Natural killer cell treated with Interleukin-12 subunit alpha and Interleukin-12 subunit beta and Interleukin-15 and Interleukin-18, amount 100 ng/mL, for 72 hours (primary cell): ENCODE results near the gene SESN1. TPM values are rescaled to one million over a fixed set of nuclear protein-coding genes. Genes with fewer than 3 reads are reported as not detected.

Source experiments
- ATAC-seq, 2 donors: fragments of 150-1000 bp; cut with Tn5 transposase in 1 of 2; sonication (Bioruptor Pico), chemical (Tn5 transposase) in 1 of 2; 2 replicates each; pipeline ENCODE4 v1.10.0; 2021
- DNase-seq: peaks from one replicate; pipeline ENCODE4 v3.0.0; 2022; ENCODE audit warnings: low spot score
- H3K27ac Mint-ChIP-seq, 2 donors: 1 replicate in 1 of 2; 2 replicates in 1 of 2; pipeline ENCODE4 v1.8.0; 2022; ENCODE audit warnings: mixed read lengths in 2 of 2, mild to moderate bottlenecking in 1 of 2, moderate library complexity in 1 of 2
- H3K27me3 Mint-ChIP-seq, 2 donors: 1 replicate in 1 of 2; 2 replicates in 1 of 2; pipeline ENCODE4 v1.8.0; 2022; ENCODE audit warnings: mixed read lengths in 2 of 2
- H3K36me3 Mint-ChIP-seq: one replicate; pipeline ENCODE4 v1.8.0; 2022; ENCODE audit warnings: mixed read lengths
- H3K4me1 Mint-ChIP-seq, 2 donors: 1 replicate in 1 of 2; 2 replicates in 1 of 2; pipeline ENCODE4 v1.8.0; 2022; ENCODE audit warnings: low read depth in 2 of 2, mixed read lengths in 2 of 2, mild to moderate bottlenecking in 1 of 2
- H3K4me3 Mint-ChIP-seq: one replicate; pipeline ENCODE4 v1.8.0; 2022; ENCODE audit warnings: mixed read lengths
- H3K9me3 Mint-ChIP-seq: 2 replicates; pipeline ENCODE4 v1.8.0; 2022; ENCODE audit warnings: mixed read lengths
- total RNA-seq, 2 donors: library from RNA; stranded (reverse); gene quantifications; one replicate each; pipeline ENCODE4 v1.2.3, GENCODE V29; 2022

The SESN1 gene
- total RNA-seq, 2 donors from 2014 or later: 7.4 to 9.6 TPM

DNA sequence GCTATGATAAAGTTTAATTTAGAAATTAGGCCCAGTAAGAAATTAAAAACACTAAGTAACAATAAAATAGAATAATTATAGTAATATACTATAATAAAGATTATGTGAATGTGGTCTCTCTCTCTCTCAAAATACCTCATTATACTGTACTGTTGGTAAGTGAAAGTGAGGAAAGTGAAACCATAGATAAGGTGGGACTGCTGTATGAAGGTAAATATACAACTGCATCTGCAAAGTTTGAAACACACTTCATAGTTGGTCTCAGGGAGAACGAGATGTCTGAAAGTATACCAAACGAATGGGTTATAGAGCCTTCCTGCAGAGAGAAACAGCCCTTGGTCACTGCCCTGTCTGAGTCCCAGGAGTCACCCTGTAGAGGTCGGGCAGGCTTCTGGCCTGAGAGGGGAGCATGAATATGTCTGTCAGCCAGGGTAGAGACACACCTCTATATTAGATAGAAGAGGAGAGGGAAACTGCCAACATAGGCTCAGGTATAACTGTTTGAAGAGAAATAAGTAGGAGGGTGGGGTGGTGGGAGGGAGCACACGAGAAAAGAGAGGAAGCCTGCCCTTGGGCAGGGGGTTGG is 31.8 kb downstream of the SESN1 start:
- Mint-ChIP-seq H3K27ac (no peak overlapping the region), H3K27me3 (no peaks in the 10 kb centered on the region), H3K36me3 (no peaks in the 10 kb centered on the region), H3K4me1 (peaks cover 30 to 46% of the 10 kb centered on the region in 2 donors), H3K4me3 (no peak overlapping the region), H3K9me3 (no peaks in the 10 kb centered on the region)
- no peak for ATAC-seq
- DNase-seq: no peak

DNA sequence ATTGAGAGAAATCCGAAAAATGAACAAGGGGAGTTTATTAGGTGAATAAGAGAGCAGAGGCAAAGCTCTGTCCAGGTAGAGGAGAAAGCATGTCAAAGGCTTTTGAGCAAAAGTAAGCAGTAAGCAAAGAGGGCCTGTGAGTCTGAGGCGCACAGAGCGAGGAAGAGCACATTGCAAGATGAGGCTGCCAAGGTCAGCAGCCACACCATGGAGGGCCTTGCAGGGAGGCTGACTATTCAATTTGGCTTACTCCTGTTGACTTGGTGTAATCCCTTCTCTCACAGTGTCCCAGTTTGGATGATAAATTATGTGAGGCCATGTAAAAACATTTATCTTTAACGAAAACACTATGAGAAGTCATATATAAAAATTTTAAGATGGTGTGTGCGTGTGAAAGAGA is 32.4 kb downstream of the SESN1 start:
- no peak for ATAC-seq
- Mint-ChIP-seq H3K4me1 (peaks cover 26 to 40% of the 10 kb centered on the region in 2 donors), H3K27me3 (no peaks in the 10 kb centered on the region), H3K27ac (peak overlapping the region in 1 of 2 donors; percentile 58), H3K9me3 (no peaks in the 10 kb centered on the region), H3K36me3 (no peaks in the 10 kb centered on the region), H3K4me3 (no peak overlapping the region)
- no peak for DNase-seq

- ATAC-seq (no peak), DNase-seq (no peak)
- Mint-ChIP-seq H3K4me1 (peaks cover 31 to 46% of the 10 kb centered on the region in 2 donors), H3K27ac (peak overlapping the region; percentile 48 to 84), H3K27me3 (no peaks in the 10 kb centered on the region), H3K9me3 (no peaks in the 10 kb centered on the region), H3K36me3 (no peaks in the 10 kb centered on the region), H3K4me3 (no peak overlapping the region)
Measured at GRCh38 chr6:109060571-109060970, 34.1 kb downstream of the SESN1 start.

DNA sequence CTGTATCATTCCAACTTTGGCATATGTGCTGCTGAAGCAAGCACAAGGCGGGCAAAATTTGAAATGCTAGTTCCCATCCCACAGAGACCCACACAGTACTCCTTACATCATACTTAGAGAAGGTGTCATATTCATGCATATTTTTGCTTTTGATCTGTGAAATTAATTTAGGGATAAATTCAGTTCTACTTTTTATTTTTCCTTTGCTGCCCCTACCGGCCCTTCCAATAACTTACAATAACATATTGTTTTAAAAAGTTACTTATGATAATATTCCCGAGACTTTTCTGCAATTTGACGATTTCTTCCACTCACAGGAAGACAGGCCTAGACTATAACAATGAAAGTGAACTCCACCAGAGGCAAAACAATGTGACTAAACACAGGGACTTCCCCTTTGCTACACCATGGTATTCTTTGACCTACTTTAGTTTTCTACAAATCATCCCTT is 35.0 kb downstream of the SESN1 start:
- Mint-ChIP-seq H3K27me3 (no peaks in the 10 kb centered on the region), H3K4me1 (peaks cover 31 to 46% of the 10 kb centered on the region in 2 donors), H3K27ac (peak overlapping the region; percentile 48 to 84), H3K36me3 (no peaks in the 10 kb centered on the region), H3K4me3 (peak overlapping the region; percentile 59), H3K9me3 (no peaks in the 10 kb centered on the region)
- DNase-seq (no peak), ATAC-seq (peak; percentile 93 to 95)

- ATAC-seq: no peak
- Mint-ChIP-seq H3K4me3 (no peak overlapping the region), H3K36me3 (no peaks in the 10 kb centered on the region), H3K27ac (peak overlapping the region; percentile 48 to 84), H3K4me1 (peaks cover 29 to 43% of the 10 kb centered on the region in 2 donors), H3K27me3 (no peaks in the 10 kb centered on the region), H3K9me3 (no peaks in the 10 kb centered on the region)
- no peak for DNase-seq
Measured at GRCh38 chr6:109059153-109059552, 35.5 kb downstream of the SESN1 start.

DNA sequence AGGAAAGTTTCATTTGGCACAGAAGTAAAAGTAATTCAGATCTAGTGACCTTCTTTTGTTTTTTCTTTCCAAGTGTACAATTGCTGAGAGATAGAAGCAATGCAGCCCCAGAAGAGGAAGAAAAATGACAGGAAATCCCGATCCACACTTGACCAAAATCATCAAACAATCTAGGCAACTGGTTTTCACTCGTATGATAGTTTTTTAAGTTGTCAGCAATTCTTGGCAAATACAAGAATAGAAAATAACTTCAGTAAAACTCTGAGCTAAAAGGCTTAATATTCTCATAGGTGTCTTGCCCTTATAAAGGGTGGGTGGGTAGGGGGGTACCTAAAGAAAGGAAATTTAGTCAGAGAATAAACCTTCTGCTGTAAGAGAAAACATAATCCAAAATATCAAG is 36.0 kb downstream of the SESN1 start:
- Mint-ChIP-seq H3K36me3 (no peaks in the 10 kb centered on the region), H3K27me3 (no peaks in the 10 kb centered on the region), H3K27ac (peak overlapping the region in 1 of 2 donors; percentile 84), H3K4me3 (peak overlapping the region; percentile 48), H3K4me1 (peaks cover 27 to 41% of the 10 kb centered on the region in 2 donors), H3K9me3 (no peaks in the 10 kb centered on the region)
- DNase-seq (no peak), ATAC-seq (no peak)

DNA sequence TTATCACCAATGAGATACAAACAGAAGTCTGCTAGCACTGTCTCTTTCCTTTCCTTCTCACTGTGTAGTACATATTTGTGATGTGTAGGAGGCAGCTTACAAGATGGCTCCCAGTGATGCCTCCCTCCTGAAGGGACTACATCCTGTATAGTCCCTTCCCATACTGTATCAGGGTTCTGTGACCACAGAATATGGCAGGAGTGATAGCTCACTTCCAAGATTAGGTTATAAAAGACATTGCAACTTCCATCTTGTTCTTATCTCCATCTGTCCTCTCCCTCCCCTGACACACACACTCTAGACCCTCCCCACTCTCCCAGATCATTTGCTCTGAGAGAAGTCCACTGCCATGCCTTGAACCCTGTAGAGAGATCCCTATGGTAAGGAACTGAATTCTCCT is 38.0 kb downstream of the SESN1 start:
- Mint-ChIP-seq H3K27me3 (no peaks in the 10 kb centered on the region), H3K4me3 (no peak overlapping the region), H3K4me1 (peaks cover 26 to 40% of the 10 kb centered on the region in 2 donors), H3K27ac (peak overlapping the region in 1 of 2 donors; percentile 22), H3K9me3 (no peaks in the 10 kb centered on the region), H3K36me3 (no peaks in the 10 kb centered on the region)
- no peak for DNase-seq
- no peak for ATAC-seq

DNA sequence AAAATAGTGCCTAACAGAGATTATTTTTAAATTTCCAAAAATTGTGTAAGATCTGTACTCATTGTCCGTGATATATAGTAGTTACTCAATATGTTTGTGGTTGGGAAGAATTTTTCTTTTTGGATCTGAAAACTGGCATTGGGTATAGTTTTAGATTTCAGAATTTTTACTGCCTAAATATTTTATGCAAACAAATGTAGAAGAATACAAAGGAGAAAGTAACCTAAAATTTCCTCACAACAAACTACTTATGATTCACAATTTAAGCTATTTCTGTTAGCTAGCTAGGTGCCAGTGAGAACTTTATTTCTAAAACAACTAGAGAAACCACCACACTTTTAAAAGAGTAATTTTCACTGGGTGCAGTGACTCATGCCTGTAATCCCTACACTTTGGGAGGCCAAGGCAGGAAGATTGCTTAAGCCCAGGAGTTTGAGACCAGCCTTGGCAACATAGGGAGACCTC is 38.8 kb downstream of the SESN1 start:
- Mint-ChIP-seq H3K4me1 (peaks cover 27 to 40% of the 10 kb centered on the region in 2 donors), H3K36me3 (no peaks in the 10 kb centered on the region), H3K27me3 (no peaks in the 10 kb centered on the region), H3K4me3 (no peak overlapping the region), H3K27ac (no peak overlapping the region), H3K9me3 (no peaks in the 10 kb centered on the region)
- no peak for DNase-seq
- no peak for ATAC-seq

DNA sequence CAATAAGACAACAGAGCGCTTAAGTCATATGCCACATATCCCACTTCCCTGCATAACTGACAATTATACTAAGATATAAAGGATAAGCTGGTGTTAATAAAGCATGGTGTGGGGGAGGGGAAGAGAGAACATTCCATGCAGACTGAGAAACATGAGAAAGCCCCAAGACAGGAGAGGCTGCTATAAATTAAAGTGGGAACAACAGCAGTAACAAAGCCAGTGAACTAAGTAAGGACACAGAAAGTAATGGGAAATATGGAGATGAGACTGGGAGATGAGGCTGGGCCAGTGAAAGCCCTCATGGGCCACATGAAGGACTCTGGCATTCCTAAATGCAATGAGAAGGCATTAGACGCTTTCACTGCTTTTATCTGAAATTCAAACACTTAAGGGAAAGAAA is 41.3 kb downstream of the SESN1 start:
- Mint-ChIP-seq H3K4me1 (peaks cover 23 to 30% of the 10 kb centered on the region in 2 donors), H3K4me3 (no peak overlapping the region), H3K27me3 (no peaks in the 10 kb centered on the region), H3K9me3 (no peaks in the 10 kb centered on the region), H3K36me3 (no peaks in the 10 kb centered on the region), H3K27ac (peak overlapping the region in 1 of 2 donors; percentile 17)
- no peak for DNase-seq
- no peak for ATAC-seq

DNA sequence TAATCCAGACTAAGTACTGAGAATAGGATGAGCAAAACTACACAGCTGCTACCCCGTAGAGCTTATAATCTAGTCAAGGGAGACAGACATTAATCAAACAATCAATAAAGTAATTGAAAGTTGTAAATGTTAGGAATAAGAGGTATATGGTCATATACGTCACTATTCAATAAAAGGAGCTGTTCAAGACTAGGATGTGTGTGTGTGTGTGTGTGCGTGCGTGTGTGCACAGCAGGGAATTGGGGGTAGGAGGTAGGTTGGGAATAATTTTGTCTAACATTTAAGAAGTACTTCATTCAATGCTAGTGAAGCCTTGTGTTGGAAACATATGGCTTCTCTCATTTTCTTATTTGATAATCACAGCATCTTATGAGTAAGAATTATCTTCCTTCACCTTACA is 41.8 kb downstream of the SESN1 start:
- Mint-ChIP-seq H3K9me3 (no peaks in the 10 kb centered on the region), H3K36me3 (no peaks in the 10 kb centered on the region), H3K4me1 (peaks cover 25 to 33% of the 10 kb centered on the region in 2 donors), H3K27ac (peak overlapping the region in 1 of 2 donors; percentile 17), H3K27me3 (no peaks in the 10 kb centered on the region), H3K4me3 (no peak overlapping the region)
- ATAC-seq (no peak), DNase-seq (no peak)

DNA sequence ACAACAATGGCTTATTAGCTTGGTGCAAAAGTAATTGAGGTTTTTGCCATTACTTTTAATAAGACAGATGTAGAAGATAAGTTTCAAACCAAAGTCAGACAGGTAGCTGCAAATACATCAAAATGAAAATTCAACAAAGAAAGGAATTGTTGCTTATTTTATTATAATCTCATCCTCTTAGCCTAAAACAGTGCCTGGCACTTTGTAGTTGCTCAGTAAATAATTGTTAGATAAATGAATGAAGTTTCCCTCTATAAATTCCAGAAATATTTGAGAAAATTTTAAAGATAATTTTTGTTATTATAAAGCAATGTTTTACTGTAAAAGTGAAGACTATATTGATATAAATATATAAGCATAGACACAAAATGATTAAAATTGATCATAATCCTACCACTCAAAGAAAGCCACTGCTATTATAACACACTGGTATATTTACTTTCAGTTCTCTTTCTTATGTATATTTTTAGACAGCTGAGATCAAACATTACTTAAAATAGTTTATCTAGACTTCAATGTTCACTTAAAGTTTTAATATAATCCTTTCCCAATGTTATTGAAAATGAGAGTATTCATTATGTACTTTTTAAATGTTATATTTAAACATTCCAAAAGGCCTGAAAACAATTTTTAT is 42.5 kb downstream of the SESN1 start:
- Mint-ChIP-seq H3K4me1 (peaks cover 25 to 33% of the 10 kb centered on the region in 2 donors), H3K27ac (peak overlapping the region in 1 of 2 donors; percentile 17), H3K36me3 (no peaks in the 10 kb centered on the region), H3K4me3 (no peak overlapping the region), H3K27me3 (no peaks in the 10 kb centered on the region), H3K9me3 (no peaks in the 10 kb centered on the region)
- ATAC-seq (no peak), DNase-seq (no peak)

DNA sequence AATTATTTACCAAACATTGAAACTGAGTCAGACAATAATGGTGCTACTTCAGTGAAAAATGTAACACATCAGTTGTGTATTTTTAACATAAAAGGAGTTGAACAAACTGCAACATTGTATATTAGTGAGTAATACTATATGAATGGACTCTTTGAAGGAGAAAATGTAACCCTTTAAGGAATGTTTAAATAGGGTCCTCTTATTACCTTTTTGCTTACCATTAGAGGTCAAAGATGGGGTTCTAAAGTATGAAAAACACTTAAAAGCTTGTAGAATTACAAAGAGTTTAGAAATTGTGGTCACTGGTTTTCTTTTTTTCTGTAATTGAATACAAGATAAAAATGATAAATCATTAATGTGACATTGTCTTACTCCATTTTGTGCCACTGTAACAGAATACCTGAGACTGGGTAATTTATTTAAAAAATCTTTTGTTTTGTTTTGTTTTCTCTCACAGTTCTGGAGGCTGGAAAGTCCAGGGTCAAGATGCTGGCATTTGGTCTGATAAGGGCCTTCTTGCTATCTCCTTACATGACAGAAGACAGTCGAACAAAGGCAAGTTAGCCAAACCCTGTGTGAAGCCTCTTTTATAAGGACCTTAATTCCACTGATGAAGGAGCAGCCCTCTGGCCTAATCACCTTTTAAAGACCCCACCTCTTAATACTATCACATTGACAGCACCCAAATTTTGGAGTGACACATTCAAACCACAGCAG is 43.2 kb downstream of the SESN1 start:
- H3K27me3 Mint-ChIP-seq: no peaks in the 10 kb centered on the region
- no peak overlapping the region for H3K27ac Mint-ChIP-seq
- no peaks in the 10 kb centered on the region for H3K36me3 Mint-ChIP-seq
- H3K4me1 Mint-ChIP-seq: peaks cover 20 to 27% of the 10 kb centered on the region in 2 donors
- no peak overlapping the region for H3K4me3 Mint-ChIP-seq
- DNase-seq (no peak), ATAC-seq (no peak)
- no peaks in the 10 kb centered on the region for H3K9me3 Mint-ChIP-seq

DNA sequence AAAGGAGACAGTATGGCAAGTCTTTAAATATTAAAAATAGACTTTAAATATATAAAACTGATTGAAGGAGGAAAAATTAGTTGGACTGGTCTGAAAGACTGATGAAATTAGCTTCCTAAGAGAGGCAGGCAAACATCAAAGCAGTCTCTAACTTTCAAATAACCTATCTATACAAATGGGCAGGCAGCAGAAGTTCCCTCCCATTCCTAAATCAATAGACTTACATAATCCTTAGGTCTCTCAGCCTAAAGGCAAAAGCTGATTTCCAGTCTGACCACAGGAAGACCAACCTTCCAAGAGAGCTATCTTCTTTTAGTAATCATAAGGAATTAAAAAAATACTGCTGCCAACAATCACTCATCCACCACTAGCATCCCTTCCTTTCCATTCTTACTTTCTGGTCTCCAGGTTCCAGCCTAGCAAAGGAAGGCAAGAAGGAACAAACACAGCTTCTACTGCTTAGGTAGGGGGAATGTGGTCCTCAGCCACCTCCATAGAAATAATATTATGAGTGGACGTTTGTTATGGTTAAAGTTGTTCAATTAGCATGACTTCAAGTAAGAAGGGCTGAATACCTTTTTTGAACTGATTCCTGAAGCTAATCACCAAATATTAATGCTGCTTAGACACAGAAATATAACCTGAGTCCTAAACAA is 44.1 kb downstream of the SESN1 start:
- no peaks in the 10 kb centered on the region for H3K9me3 Mint-ChIP-seq
- ATAC-seq (no peak), DNase-seq (no peak)
- H3K36me3 Mint-ChIP-seq: no peaks in the 10 kb centered on the region
- no peaks in the 10 kb centered on the region for H3K27me3 Mint-ChIP-seq
- no peak overlapping the region for H3K27ac Mint-ChIP-seq
- H3K4me1 Mint-ChIP-seq: peaks cover 20 to 29% of the 10 kb centered on the region in 2 donors
- no peak overlapping the region for H3K4me3 Mint-ChIP-seq

GRCh38 chr6:109050012-109050411 is 44.6 kb downstream of the SESN1 start:
- DNase-seq (no peak), ATAC-seq (no peak)
- peaks cover 26 to 34% of the 10 kb centered on the region in 2 donors for H3K4me1 Mint-ChIP-seq
- H3K4me3 Mint-ChIP-seq: no peak overlapping the region
- H3K27me3 Mint-ChIP-seq: no peaks in the 10 kb centered on the region
- H3K9me3 Mint-ChIP-seq: no peaks in the 10 kb centered on the region
- H3K36me3 Mint-ChIP-seq: no peaks in the 10 kb centered on the region
- no peak overlapping the region for H3K27ac Mint-ChIP-seq
